ENCODE measurements around the gene TXNDC15.

DNA sequence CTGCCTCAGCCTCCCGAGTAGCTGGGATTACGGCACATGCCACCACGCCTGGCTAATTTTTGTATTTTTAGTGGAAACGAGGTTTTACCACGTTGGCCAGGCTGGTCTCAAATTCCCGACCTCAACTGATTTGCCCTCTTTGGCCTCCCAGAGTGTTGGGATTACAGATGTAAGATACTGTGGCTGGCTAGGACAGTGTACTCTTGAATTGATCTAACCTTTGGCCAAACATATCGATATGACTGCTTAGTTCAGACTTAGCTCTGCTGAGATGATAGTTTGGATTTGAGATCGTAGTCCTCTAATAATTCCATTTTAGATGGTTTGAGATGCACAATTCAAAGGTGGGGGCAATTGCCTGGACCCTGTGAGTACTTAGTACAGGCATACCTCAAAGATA is 15.2 kb downstream of the TXNDC15 start:
- TF ChIP-seq SUZ12 (IDR thresholded peaks at IDR 0.05; ENCODE audit: extremely low read depth, insufficient read depth, insufficient read length) (no peak), YY1 (IDR thresholded peaks at IDR 0.05; ENCODE audit: insufficient read depth, insufficient read length) (no peak)
